IMR-90 (cell line): Measurements from ENCODE around the gene ADGB. TPM values are rescaled to one million over a fixed set of nuclear protein-coding genes. Genes with fewer than 3 reads are reported as not detected.

ENCODE experiments used
- ATAC-seq: fragments of 200-7000 bp; cut with Tn5 transposase; 2 replicates; pipeline ENCODE4 v1.9.1; 2020; ENCODE audit warnings: low read depth, mild to moderate bottlenecking, moderate library complexity
- BruUV-seq: library from RNA; stranded (reverse); fragments of 400-500 nt; replicated peaks from 2 replicates; lab custom pipeline; 2021; lab: Mats Ljungman, UMichigan
- CTCF ChIA-PET: fragments of 300-600 bp; formaldehyde crosslinking; extraction: SDS; loops from one replicate; lab custom pipeline; 2021; ENCODE audit warnings: antibody characterized with exemption; lab: Yijun Ruan, JAX
- POLR2A ChIA-PET: fragments of 300-600 bp; sonication (Branson Sonifier 250); formaldehyde crosslinking; loops from one replicate; lab custom pipeline; 2022; ENCODE audit warnings: antibody characterized with exemption; ENCODE audit not compliant: unreplicated experiment; lab: Charles Lee
- DNase-seq: peaks from one replicate; pipeline ENCODE4 v3.0.0; 2013
- H2AFZ ChIP-seq: replicated peaks from 2 replicates; pipeline ENCODE3; 2013; ENCODE audit warnings: low read length, mild to moderate bottlenecking; ENCODE audit not compliant: poor library complexity
- H2AK5ac ChIP-seq: 2 replicates; pipeline ENCODE4 v1.6.1; 2013; ENCODE audit warnings: low read depth, low read length, inconsistent platforms
- H2AK9ac ChIP-seq: replicated peaks from 2 replicates; pipeline ENCODE3; 2013; ENCODE audit warnings: mild to moderate bottlenecking, low read depth, low read length, moderate library complexity; ENCODE audit not compliant: poor library complexity
- H2BK120ac ChIP-seq: 2 replicates; pipeline ENCODE4 v1.6.1; 2013; ENCODE audit warnings: low read depth, low read length, inconsistent platforms
- H2BK15ac ChIP-seq: 3 replicates; pipeline ENCODE4 v1.6.1; 2013; ENCODE audit warnings: low read depth, low read length, inconsistent platforms
- H2BK20ac ChIP-seq: 2 replicates; pipeline ENCODE4 v1.6.1; 2013; ENCODE audit warnings: low read depth, mild to moderate bottlenecking, inconsistent platforms, low read length, moderate library complexity
- H2BK5ac ChIP-seq: 2 replicates; pipeline ENCODE4 v1.6.1; 2013; ENCODE audit warnings: mild to moderate bottlenecking, low read depth, low read length, inconsistent platforms; ENCODE audit not compliant: poor library complexity, severe bottlenecking
- H3K14ac ChIP-seq: replicated peaks from 2 replicates; pipeline ENCODE4 v1.6.1; 2013; ENCODE audit warnings: low read depth, low read length, inconsistent platforms
- H3K18ac ChIP-seq: 2 replicates; pipeline ENCODE4 v1.6.1; 2013; ENCODE audit warnings: low read depth, low read length, control low read depth
- H3K23ac ChIP-seq: 2 replicates; pipeline ENCODE4 v1.6.1; 2013; ENCODE audit warnings: low read depth, low read length, inconsistent platforms
- H3K27ac ChIP-seq: 2 replicates; pipeline ENCODE4 v1.5.1; 2013; ENCODE audit warnings: mild to moderate bottlenecking, control low read depth, low read length; ENCODE audit not compliant: insufficient read depth
- H3K27me3 ChIP-seq: 2 replicates; pipeline ENCODE4 v1.6.1; 2013; ENCODE audit warnings: low read length; ENCODE audit not compliant: control insufficient read depth, insufficient read depth
- H3K36me3 ChIP-seq: 2 replicates; pipeline ENCODE4 v1.6.1; 2013; ENCODE audit warnings: low read length, mixed read lengths; ENCODE audit not compliant: control insufficient read depth, insufficient read depth
- H3K4ac ChIP-seq: 2 replicates; pipeline ENCODE4 v1.6.1; 2013; ENCODE audit warnings: low read depth, low read length, inconsistent platforms
- H3K4me1 ChIP-seq: 2 replicates; pipeline ENCODE4 v1.6.1; 2013; ENCODE audit warnings: low read length, mixed read lengths; ENCODE audit not compliant: control insufficient read depth, insufficient read depth
- H3K4me2 ChIP-seq: 2 replicates; pipeline ENCODE4 v1.6.1; 2013; ENCODE audit warnings: low read depth, mild to moderate bottlenecking, control low read depth, low read length, moderate library complexity
- H3K4me3 ChIP-seq: 2 replicates; pipeline ENCODE4 v1.5.1; 2013; ENCODE audit warnings: low read depth, mild to moderate bottlenecking, control low read depth, low read length, moderate library complexity; ENCODE audit not compliant: insufficient read depth
- H3K56ac ChIP-seq: 2 replicates; pipeline ENCODE4 v1.6.1; 2013; ENCODE audit warnings: low read length, inconsistent platforms; ENCODE audit not compliant: insufficient read depth; ENCODE audit errors: extremely low read depth
- H3K79me1 ChIP-seq, 2 experiments: 2 replicates each; pipeline ENCODE4 v1.6.1; 2013; ENCODE audit warnings: low read length in 2 of 2, inconsistent platforms in 1 of 2, low read depth in 1 of 2
- H3K9ac ChIP-seq: 2 replicates; pipeline ENCODE4 v1.6.1; 2013; ENCODE audit warnings: low read depth, low read length, control low read depth
- H3K9me1 ChIP-seq: 2 replicates; pipeline ENCODE4 v1.6.1; 2013; ENCODE audit warnings: low read length, inconsistent platforms; ENCODE audit not compliant: insufficient read depth
- H3K9me3 ChIP-seq: 2 replicates; pipeline ENCODE4 v1.6.1; 2013; ENCODE audit warnings: low read length; ENCODE audit not compliant: control insufficient read depth, insufficient read depth
- H4K20me1 ChIP-seq: 2 replicates; pipeline ENCODE4 v1.6.1; 2013; ENCODE audit warnings: low read length, inconsistent platforms; ENCODE audit not compliant: insufficient read depth
- H4K5ac ChIP-seq: 2 replicates; pipeline ENCODE4 v1.6.1; 2013; ENCODE audit warnings: mild to moderate bottlenecking, low read depth, low read length, control low read depth
- H4K8ac ChIP-seq, 2 experiments: 2 replicates each; pipeline ENCODE4 v1.6.1; 2013; ENCODE audit warnings: low read depth in 2 of 2, low read length in 2 of 2, control low read depth in 1 of 2, inconsistent platforms in 1 of 2
- H4K91ac ChIP-seq: 2 replicates; pipeline ENCODE4 v1.6.1; 2013; ENCODE audit warnings: low read depth, low read length, inconsistent platforms; ENCODE audit not compliant: insufficient read depth
- MXI1 ChIP-seq: IDR thresholded peaks from 2 replicates; pipeline ENCODE4 v1.6.1; 2012; ENCODE audit warnings: low read depth, mild to moderate bottlenecking, low read length, moderate library complexity, borderline replicate concordance
- RFX5 ChIP-seq: IDR thresholded peaks from 2 replicates; pipeline ENCODE4 v1.8.0; 2012; ENCODE audit warnings: low read depth, mild to moderate bottlenecking, low read length, moderate library complexity
- WGBS, 2 experiments: methylation state at CpG; one replicate each; pipeline versions ENCODE4 v1.1.5 to v1.1.7; 2013; ENCODE audit warnings: missing lambda C conversion rate in 2 of 2; ENCODE audit not compliant: insufficient read length in 1 of 2; ENCODE audit errors: extremely low coverage in 2 of 2; 5-methylcytosine and 5-hydroxymethylcytosine counted together
- dilution Hi-C: fragments of 300-500 bp; cut with HindIII; formaldehyde crosslinking; loops from one replicate; pipeline ENCODE4 v1.14.3; 2018; ENCODE audit warnings: low sequenced_read_pairs; ENCODE audit not compliant: unreplicated experiment
- in situ Hi-C: fragments of 300-500 bp; cut with MboI; formaldehyde crosslinking; loops from 3 replicates; pipeline ENCODE4 v1.14.3; 2019; ENCODE audit warnings: low sequenced_read_pairs, inconsistent platforms, mixed read lengths
- intact Hi-C: fragments of 100-400 bp; cut with micrococcal nuclease; formaldehyde crosslinking; loops from 2 replicates; pipeline ENCODE4 v1.10.0; 2022
- polyA plus RNA-seq, 3 experiments: library from polyadenylated mRNA; depleted of rRNA; stranded (reverse); fragments of >200 nt; gene quantifications; 2 replicates each; pipeline ENCODE4 v1.2.3, GENCODE V29; 2012; ENCODE audit warnings: low replicate concordance in 1 of 3
- total RNA-seq: library from RNA; depleted of rRNA; stranded (reverse); fragments of >200 nt; gene quantifications from 2 replicates; pipeline ENCODE4 v1.2.3, GENCODE V29; 2012

The ADGB gene
- total and polyA plus RNA-seq, 2 of the 4 experiments (the other 2 are of a cell fraction): not detected

GRCh38 chr6:146574211-146574610, 24.6 kb upstream of the ADGB start:
- no peak overlapping the region for H3K14ac ChIP-seq
- dilution Hi-C loops: no loop called here
- in situ Hi-C loops: no loop called here

More at GRCh38 chr6:146574211-146574610, 24.6 kb upstream of the ADGB start:
- no peaks in the 10 kb centered on the region for H3K36me3 ChIP-seq
- no peak for ATAC-seq
- BruUV-seq: no TSS peak
- POLR2A ChIA-PET: no interaction called here
- H2AK5ac ChIP-seq: no peak overlapping the region
- H4K20me1 ChIP-seq: no peaks in the 10 kb centered on the region
- no peak overlapping the region for H2BK20ac ChIP-seq
- no peak overlapping the region for H2BK5ac ChIP-seq
- no peak overlapping the region for H2AK9ac ChIP-seq
- H2AFZ ChIP-seq: no peak overlapping the region
- no peaks in the 10 kb centered on the region for H3K9me3 ChIP-seq
- no peak overlapping the region for H2BK120ac ChIP-seq
- no peak overlapping the region for H3K4me2 ChIP-seq
- no peak overlapping the region for H3K56ac ChIP-seq
- no peaks in the 10 kb centered on the region for H3K4me1 ChIP-seq
- no CpG with 5 or more reads among the region's 1 CpG for WGBS, 2 experiments
- CTCF ChIA-PET: no interaction called here
- H4K5ac ChIP-seq: no peak overlapping the region
- TF ChIP-seq MXI1: no peak
- TF ChIP-seq RFX5: no peak
- H2BK15ac ChIP-seq: no peak overlapping the region
- no peak overlapping the region for H3K4me3 ChIP-seq
- H4K8ac ChIP-seq: no peak overlapping the region
- no peaks in the 10 kb centered on the region for H3K79me1 ChIP-seq
- H4K91ac ChIP-seq: no peak overlapping the region
- H3K27ac ChIP-seq: no peak overlapping the region
- DNase-seq: no peak
- H3K9ac ChIP-seq: no peak overlapping the region
- H3K4ac ChIP-seq: no peak overlapping the region
- no peak overlapping the region for H3K18ac ChIP-seq
- H3K27me3 ChIP-seq: no peaks in the 10 kb centered on the region
- no peaks in the 10 kb centered on the region for H3K9me1 ChIP-seq
- H3K23ac ChIP-seq: no peak overlapping the region
- intact Hi-C loops: no loop called here
